ENCODE measurements around the gene DHX34.
A peak's percentile ranks its signal among the peaks of the same experiment; 100 is the strongest.

The DHX34 gene

GRCh38 chr19:47419789-47420188, 70.7 kb downstream of the DHX34 start:
- Histone ChIP-seq H3K27ac (ENCODE audit: extremely low read depth, low read depth, low read length) (no peak overlapping the region), H3K4me3 (ENCODE audit: low read depth, low read length) (no peak overlapping the region), H3K4me1 (ENCODE audit: control insufficient read depth, insufficient read depth, low read length) (peaks cover 9% of the 10 kb centered on the region), H3K36me3 (ENCODE audit: control insufficient read depth in 2 of 2, insufficient read depth in 1 of 2, low read length in 2 of 2) (no peaks in the 10 kb centered on the region), H3K9me3 (ENCODE audit: control insufficient read depth, insufficient read depth, low read depth, low read length) (no peaks in the 10 kb centered on the region)
- POLR2A ChIA-PET, result interaction anchor here (1.0 to 1.6 kb wide), 4 partner anchors 8 to 145 kb away, joined by 3 to 8 read pairs (median 4); partner anchors contain the start of genes DHX34 and INAFM1
- TF ChIP-seq HOXC10 (CRISPR knock-in tag; IDR thresholded peaks at IDR 0.05) (no peak), ZNF830 (tag by site-specific recombination; IDR thresholded peaks at IDR 0.05; ENCODE audit: low read depth) (no peak)
- CTCF ChIA-PET, result interaction anchor here (1.0 to 1.5 kb wide), 4 partner anchors 29 to 123 kb away, joined by 3 to 7 read pairs (median 3); partner anchors contain the start of gene DHX34

GRCh38 chr19:47421244-47421786, 72.2 kb downstream of the DHX34 start:
- TF ChIP-seq ZFP69B (tag by site-specific recombination; IDR thresholded peaks at IDR 0.05) (0 out of 2 replicates have a peak, but pooled peaks have one; percentile 21), ZNF354C (tag by site-specific recombination; IDR thresholded peaks at IDR 0.05; ENCODE audit: borderline replicate concordance, low read depth) (no peak)
- POLR2A ChIA-PET, result interaction anchor here (1.6 kb wide), 1 partner anchor 73 kb away, joined by 4 read pairs; the partner anchor contains the start of gene DHX34
- Histone ChIP-seq H3K9me3 (ENCODE audit: control insufficient read depth, insufficient read depth, low read depth, low read length) (no peaks in the 10 kb centered on the region), H3K36me3 (ENCODE audit: control insufficient read depth in 2 of 2, insufficient read depth in 1 of 2, low read length in 2 of 2) (no peaks in the 10 kb centered on the region), H3K27ac (ENCODE audit: extremely low read depth, low read depth, low read length) (no peak overlapping the region), H3K4me3 (ENCODE audit: low read depth, low read length) (no peak overlapping the region), H3K4me1 (ENCODE audit: control insufficient read depth, insufficient read depth, low read length) (peaks cover 9% of the 10 kb centered on the region)
- CTCF ChIA-PET, result interaction anchor here (1.5 kb wide), 1 partner anchor 72 kb away, joined by 7 read pairs; the partner anchor contains the start of gene DHX34

- Histone ChIP-seq H3K4me3 (ENCODE audit: low read depth, low read length) (peak overlapping the region; percentile 5; the same call in 1 of the 2 replicates), H3K27ac (ENCODE audit: extremely low read depth, low read depth, low read length) (peak overlapping the region; percentile 16; the same call in 1 of the 2 replicates), H3K4me1 (ENCODE audit: control insufficient read depth, insufficient read depth, low read length) (peaks cover 9% of the 10 kb centered on the region), H3K36me3 (ENCODE audit: control insufficient read depth in 2 of 2, insufficient read depth in 1 of 2, low read length in 2 of 2) (no peaks in the 10 kb centered on the region), H3K9me3 (ENCODE audit: control insufficient read depth, insufficient read depth, low read depth, low read length) (no peaks in the 10 kb centered on the region)
- ChIA-PET CTCF (no interaction called here), POLR2A (no interaction called here)
- TF ChIP-seq PATZ1 (tag by site-specific recombination; IDR thresholded peaks at IDR 0.05) (peak; percentile 91), ZNF561 (tag by site-specific recombination; IDR thresholded peaks at IDR 0.05; ENCODE audit: borderline replicate concordance) (0 out of 2 replicates have a peak, but pooled peaks have one; percentile 33), ZBTB26 (tag by site-specific recombination; optimal IDR thresholded peaks at IDR 0.05) (no peak), KLF1 (tag by site-specific recombination; IDR thresholded peaks at IDR 0.05) (peak; percentile 86), PRDM10 (tag by site-specific recombination; IDR thresholded peaks at IDR 0.05) (peak; percentile 81), ZNF266 (tag by site-specific recombination; IDR thresholded peaks at IDR 0.05; ENCODE audit: low read depth) (0 out of 2 replicates have a peak, but pooled peaks have one; percentile 4), ZNF335 (tag by site-specific recombination; conservative IDR thresholded peaks at IDR 0.05) (peak; percentile 84), ZNF426 (tag by site-specific recombination; IDR thresholded peaks at IDR 0.05) (no peak), KLF16 (tag by site-specific recombination; IDR thresholded peaks at IDR 0.05) (peak; percentile 86; the same call in 1 of the 2 replicates), ZNF138 (tag by site-specific recombination; IDR thresholded peaks at IDR 0.05; ENCODE audit: borderline replicate concordance) (no peak), ZNF830 (tag by site-specific recombination; IDR thresholded peaks at IDR 0.05; ENCODE audit: low read depth) (no peak), BCL11A (tag by site-specific recombination; IDR thresholded peaks at IDR 0.05; ENCODE audit: low read depth) (no peak), FEZF1 (tag by site-specific recombination; IDR thresholded peaks at IDR 0.05) (no peak), IKZF3 (tag by site-specific recombination; IDR thresholded peaks at IDR 0.05) (peak; percentile 70), ZNF324 (tag by site-specific recombination; IDR thresholded peaks at IDR 0.05) (peak; percentile 36; the same call in 1 of the 2 replicates), EGR2 (tag by site-specific recombination; IDR thresholded peaks at IDR 0.05; ENCODE audit: low read depth) (peak; percentile 97), ZNF768 (tag by site-specific recombination; IDR thresholded peaks at IDR 0.05) (no peak), KLF17 (tag by site-specific recombination; IDR thresholded peaks at IDR 0.05) (peak; percentile 87), ZNF558 (tag by site-specific recombination; IDR thresholded peaks at IDR 0.05) (no peak)
These were observed 72.8 kb downstream of the DHX34 start for GRCh38 chr19:47421844-47422395.
